ENCODE data around the gene MAN1A2.

DNA sequence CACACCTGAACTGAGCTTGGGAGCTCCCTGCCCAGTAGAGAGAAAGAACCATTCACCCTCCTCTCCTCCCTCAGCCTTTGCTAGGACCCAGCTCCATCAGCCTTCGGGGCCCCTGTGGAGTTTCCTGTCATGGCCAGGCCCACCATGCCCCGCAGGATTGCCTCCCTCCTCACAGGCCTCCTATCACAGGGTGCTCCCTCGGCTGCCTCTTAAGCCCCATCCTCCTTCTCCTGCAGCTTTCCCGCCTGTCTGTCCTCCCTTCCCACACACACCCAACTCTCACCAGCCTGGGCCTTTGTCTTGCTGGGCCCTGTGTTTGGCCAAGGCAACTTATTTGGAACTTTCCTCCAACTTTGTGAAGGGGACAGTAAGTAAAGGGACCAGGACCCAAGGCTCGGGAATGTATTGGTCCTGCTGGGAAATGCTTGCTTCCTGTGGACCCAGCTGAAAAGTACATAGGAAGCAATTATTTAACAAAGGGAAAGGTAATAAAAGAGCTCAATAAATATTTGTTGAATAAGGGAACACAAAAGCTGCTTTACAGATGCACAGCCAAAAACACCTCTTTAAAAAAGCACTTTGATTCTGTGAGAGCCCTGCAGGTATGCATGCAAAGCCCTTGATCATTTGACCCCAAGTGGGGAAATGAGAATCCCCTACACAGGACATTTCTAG, 207.0 kb downstream of the MAN1A2 start:
- TF ChIP-seq, protein P1, sequence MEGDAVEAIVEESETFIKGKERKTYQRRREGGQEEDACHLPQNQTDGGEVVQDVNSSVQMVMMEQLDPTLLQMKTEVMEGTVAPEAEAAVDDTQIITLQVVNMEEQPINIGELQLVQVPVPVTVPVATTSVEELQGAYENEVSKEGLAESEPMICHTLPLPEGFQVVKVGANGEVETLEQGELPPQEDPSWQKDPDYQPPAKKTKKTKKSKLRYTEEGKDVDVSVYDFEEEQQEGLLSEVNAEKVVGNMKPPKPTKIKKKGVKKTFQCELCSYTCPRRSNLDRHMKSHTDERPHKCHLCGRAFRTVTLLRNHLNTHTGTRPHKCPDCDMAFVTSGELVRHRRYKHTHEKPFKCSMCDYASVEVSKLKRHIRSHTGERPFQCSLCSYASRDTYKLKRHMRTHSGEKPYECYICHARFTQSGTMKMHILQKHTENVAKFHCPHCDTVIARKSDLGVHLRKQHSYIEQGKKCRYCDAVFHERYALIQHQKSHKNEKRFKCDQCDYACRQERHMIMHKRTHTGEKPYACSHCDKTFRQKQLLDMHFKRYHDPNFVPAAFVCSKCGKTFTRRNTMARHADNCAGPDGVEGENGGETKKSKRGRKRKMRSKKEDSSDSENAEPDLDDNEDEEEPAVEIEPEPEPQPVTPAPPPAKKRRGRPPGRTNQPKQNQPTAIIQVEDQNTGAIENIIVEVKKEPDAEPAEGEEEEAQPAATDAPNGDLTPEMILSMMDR (IDR thresholded peaks at IDR 0.05), result no peak
- no peak for TF ChIP-seq POLR2A (IDR thresholded peaks at IDR 0.05)

Measured in uterus (tissue), 2 donors.